H1 (cell line): ENCODE measurements around the gene TBX15. TPM values are rescaled to one million over a fixed set of nuclear protein-coding genes. Genes with fewer than 3 reads are reported as not detected.

Experiments
- CTCF ChIA-PET: fragments of 300-600 bp; sonication (Branson Sonifier 250); formaldehyde crosslinking; loops from one replicate; lab custom pipeline; 2021; ENCODE audit not compliant: partially characterized antibody; lab: Charles Lee
- POLR2A ChIA-PET: fragments of 300-600 bp; sonication (Branson Sonifier 250); formaldehyde crosslinking; loops from one replicate; lab custom pipeline; 2021; ENCODE audit warnings: inconsistent platforms; ENCODE audit not compliant: partially characterized antibody; lab: Charles Lee
- DNase-seq, 2 experiments: peaks; one replicate each; pipeline versions ENCODE4 v3.0.0 to v3.0.0-alpha.2; 2010 to 2022; ENCODE audit warnings: low spot score in 2 of 2, low read depth in 1 of 2, mixed read lengths in 1 of 2
- FAIRE-seq: peaks from 2 replicates; lab custom pipeline; 2011; peaks lifted over from hg19 to GRCh38; lab: Jason Lieb, UNC
- H2AFZ ChIP-seq: 2 replicates; pipeline ENCODE4 v1.8.1; 2012; ENCODE audit warnings: low read length, inconsistent platforms
- H2AK5ac ChIP-seq: 2 replicates; pipeline ENCODE4 v1.6.1; 2013; ENCODE audit warnings: low read depth, low read length
- H2BK120ac ChIP-seq: replicated peaks from 2 replicates; pipeline ENCODE3; 2013; ENCODE audit warnings: low read depth, low read length, inconsistent platforms
- H2BK12ac ChIP-seq: 2 replicates; pipeline ENCODE4 v1.6.1; 2013; ENCODE audit warnings: low read depth, low read length
- H2BK15ac ChIP-seq: 2 replicates; pipeline ENCODE4 v1.6.1; 2013; ENCODE audit warnings: low read length
- H2BK20ac ChIP-seq: 2 replicates; pipeline ENCODE4 v1.6.1; 2013; ENCODE audit warnings: low read length
- H2BK5ac ChIP-seq: 2 replicates; pipeline ENCODE4 v1.6.1; 2013; ENCODE audit warnings: low read depth, low read length
- H3K14ac ChIP-seq: 2 replicates; pipeline ENCODE4 v1.6.1; 2013; ENCODE audit warnings: inconsistent platforms; ENCODE audit not compliant: insufficient read length
- H3K18ac ChIP-seq: 2 replicates; pipeline ENCODE4 v1.6.1; 2013; ENCODE audit warnings: low read length; ENCODE audit errors: extremely low read depth
- H3K23ac ChIP-seq: 2 replicates; pipeline ENCODE4 v1.6.1; 2013; ENCODE audit warnings: inconsistent platforms; ENCODE audit not compliant: insufficient read length
- H3K23me2 ChIP-seq: 2 replicates; pipeline ENCODE4 v1.6.1; 2013; ENCODE audit warnings: low read depth, low read length
- H3K27ac ChIP-seq: 2 replicates; pipeline ENCODE4 v1.6.1; 2011; ENCODE audit warnings: low read depth, low read length, inconsistent platforms
- H3K27me3 ChIP-seq, 4 experiments: replicated peaks in 1 of 4; 1 replicate in 1 of 4; 2 replicates in 3 of 4; pipeline versions ENCODE4 v1.6.1 to v1.8.1; 2011 to 2013; ENCODE audit warnings: low read length in 3 of 4, mild to moderate bottlenecking in 3 of 4, inconsistent platforms in 2 of 4, mixed read lengths in 2 of 4, moderate library complexity in 1 of 4; ENCODE audit not compliant: control insufficient read depth in 3 of 4, insufficient read depth in 3 of 4; ENCODE audit errors: extremely low read depth in 1 of 4
- H3K36me3 ChIP-seq, 4 experiments: 2 replicates each; pipeline versions ENCODE4 v1.6.1 to v1.8.1; 2011 to 2013; ENCODE audit warnings: mild to moderate bottlenecking in 4 of 4, low read length in 3 of 4, moderate library complexity in 2 of 4, control low read depth in 1 of 4, inconsistent platforms in 1 of 4; ENCODE audit not compliant: insufficient read depth in 4 of 4, control insufficient read depth in 2 of 4
- H3K4ac ChIP-seq: replicated peaks from 2 replicates; pipeline ENCODE3; 2013; ENCODE audit warnings: low read length, low read depth, mixed read lengths, inconsistent platforms; ENCODE audit not compliant: insufficient read length
- H3K4me1 ChIP-seq, 4 experiments: replicated peaks in 1 of 4; 1 replicate in 1 of 4; 2 replicates in 3 of 4; pipeline versions ENCODE4 v1.6.1 to v1.8.1; 2011 to 2013; ENCODE audit warnings: low read length in 3 of 4, inconsistent platforms in 2 of 4, mixed read lengths in 1 of 4; ENCODE audit not compliant: insufficient read depth in 4 of 4, control insufficient read depth in 3 of 4
- H3K4me2 ChIP-seq, 2 experiments: 2 replicates each; pipeline versions ENCODE4 v1.6.1 to v1.8.1; 2011 to 2013; ENCODE audit warnings: low read depth in 2 of 2, low read length in 2 of 2, control low read depth in 1 of 2, inconsistent platforms in 1 of 2, mild to moderate bottlenecking in 1 of 2; ENCODE audit not compliant: insufficient read depth in 1 of 2
- H3K4me3 ChIP-seq, 4 experiments: fragments of 200-600, 300-600 bp in 1 of 4; sonication (generic), shearing (Covaris generic), sonication (Bioruptor Twin) in 1 of 4; 2 replicates each; pipeline versions ENCODE4 v1.5.1 to v1.8.1; 2011 to 2016; ENCODE audit warnings: low read length in 4 of 4, low read depth in 3 of 4, control low read depth in 2 of 4, inconsistent platforms in 2 of 4, mild to moderate bottlenecking in 2 of 4, mixed read lengths in 1 of 4, moderate library complexity in 1 of 4; ENCODE audit not compliant: insufficient read depth in 2 of 4; ENCODE audit errors: extremely low read depth in 1 of 4
- H3K56ac ChIP-seq: replicated peaks from 2 replicates; pipeline ENCODE3; 2013; ENCODE audit warnings: low read depth, mild to moderate bottlenecking, mixed read lengths, low read length, inconsistent platforms; ENCODE audit not compliant: insufficient read length
- H3K79me1 ChIP-seq: 2 replicates; pipeline ENCODE4 v1.6.1; 2013; ENCODE audit warnings: low read depth, low read length, control low read depth
- H3K79me2 ChIP-seq, 2 experiments: 2 replicates each; pipeline versions ENCODE4 v1.6.1 to v1.8.1; 2012 to 2013; ENCODE audit warnings: low read length in 2 of 2, mild to moderate bottlenecking in 2 of 2, inconsistent platforms in 1 of 2; ENCODE audit not compliant: insufficient read depth in 2 of 2, control insufficient read depth in 1 of 2
- H3K9ac ChIP-seq, 4 experiments: replicated peaks in 1 of 4; 1 replicate in 1 of 4; 2 replicates in 3 of 4; pipeline versions ENCODE4 v1.6.1 to v1.8.1; 2011 to 2013; ENCODE audit warnings: low read depth in 3 of 4, low read length in 3 of 4, control low read depth in 2 of 4, mild to moderate bottlenecking in 2 of 4, moderate library complexity in 2 of 4, inconsistent platforms in 1 of 4; ENCODE audit errors: extremely low read depth in 1 of 4
- H3K9me3 ChIP-seq, 2 experiments: 2 replicates each; pipeline versions ENCODE4 v1.6.1 to v1.8.1; 2012 to 2013; ENCODE audit warnings: mild to moderate bottlenecking in 2 of 2, moderate library complexity in 2 of 2, control low read depth in 1 of 2, inconsistent platforms in 1 of 2, low read depth in 1 of 2, low read length in 1 of 2, mixed read lengths in 1 of 2; ENCODE audit not compliant: insufficient read depth in 2 of 2
- H4K20me1 ChIP-seq, 2 experiments: replicated peaks in 1 of 2; 2 replicates each; pipeline versions ENCODE3 to v1.8.1; 2011 to 2013; ENCODE audit warnings: inconsistent platforms in 2 of 2, low read length in 2 of 2, mild to moderate bottlenecking in 1 of 2; ENCODE audit not compliant: insufficient read depth in 2 of 2, control insufficient read depth in 1 of 2
- H4K5ac ChIP-seq: 2 replicates; pipeline ENCODE4 v1.6.1; 2013; ENCODE audit warnings: low read length, low read depth, mixed read lengths, inconsistent platforms; ENCODE audit not compliant: insufficient read length
- H4K8ac ChIP-seq: 2 replicates; pipeline ENCODE4 v1.8.0; 2013; ENCODE audit warnings: mild to moderate bottlenecking, moderate library complexity, low read length, inconsistent platforms; ENCODE audit not compliant: insufficient read depth; ENCODE audit errors: extremely low read depth
- H4K91ac ChIP-seq: replicated peaks from 2 replicates; pipeline ENCODE3; 2013; ENCODE audit warnings: low read length, mixed read lengths, inconsistent platforms; ENCODE audit not compliant: insufficient read length
- BCL11A ChIP-seq, 2 experiments: IDR thresholded peaks; one replicate each; pipeline ENCODE4 v1.6.1; 2011; ENCODE audit warnings: low read depth in 2 of 2, low read length in 2 of 2, mild to moderate bottlenecking in 2 of 2
- CHD1 ChIP-seq: IDR thresholded peaks from 2 replicates; pipeline ENCODE4 v1.6.1; 2012; ENCODE audit warnings: low read depth, low read length, improper control_type of control experiment
- CHD2 ChIP-seq: IDR thresholded peaks from 2 replicates; pipeline ENCODE4 v1.6.1; 2012; ENCODE audit warnings: low read length, improper control_type of control experiment
- FOSL1 ChIP-seq: IDR thresholded peaks from 2 replicates; pipeline ENCODE4 v1.6.1; 2011; ENCODE audit warnings: mild to moderate bottlenecking, low read depth, low read length, moderate library complexity; ENCODE audit not compliant: insufficient read depth
- MAFK ChIP-seq: IDR thresholded peaks from 2 replicates; pipeline ENCODE4 v1.6.1; 2012; ENCODE audit warnings: low read depth, mild to moderate bottlenecking, improper control_type of control experiment, low read length
- NANOG ChIP-seq: IDR thresholded peaks from 2 replicates; pipeline ENCODE4 v1.6.1; 2011; ENCODE audit warnings: low read length, low read depth, mild to moderate bottlenecking, inconsistent platforms; ENCODE audit not compliant: insufficient read depth, poor library complexity, severe bottlenecking
- NRF1 ChIP-seq: IDR thresholded peaks from 2 replicates; pipeline ENCODE4 v1.6.1; 2011; ENCODE audit warnings: mild to moderate bottlenecking, low read depth, low read length, improper control_type of control experiment
- RBBP5 ChIP-seq: IDR thresholded peaks from 2 replicates; pipeline ENCODE4 v1.7.1; 2012; ENCODE audit warnings: low read depth, mild to moderate bottlenecking, inconsistent platforms, low read length, moderate library complexity, borderline replicate concordance
- RFX5 ChIP-seq: IDR thresholded peaks from 2 replicates; pipeline ENCODE4 v1.6.1; 2011; ENCODE audit warnings: low read depth, low read length, improper control_type of control experiment, borderline replicate concordance
- RNF2 ChIP-seq: fragments of 200-900, 300-1000 bp; sonication (generic); IDR thresholded peaks from 2 replicates; pipeline ENCODE4 v1.7.1; 2016; ENCODE audit warnings: borderline replicate concordance, low read depth, mild to moderate bottlenecking, antibody characterized with exemption, low read length; ENCODE audit not compliant: poor library complexity, severe bottlenecking; ENCODE audit errors: missing control alignments
- SAP30 ChIP-seq: fragments of 300-600 bp; sonication (generic); IDR thresholded peaks from 2 replicates; pipeline ENCODE4 v1.7.1; 2012; ENCODE audit warnings: low read length, moderate library complexity, mild to moderate bottlenecking, inconsistent platforms; ENCODE audit not compliant: insufficient read depth, insufficient replicate concordance
- SP4 ChIP-seq: IDR thresholded peaks from 2 replicates; pipeline ENCODE4 v1.6.1; 2012; ENCODE audit warnings: low read length, inconsistent platforms
- WGBS, 2 experiments: shearing (Covaris generic) in 1 of 2; methylation state at CpG; one replicate each; pipeline versions ENCODE4 v1.1.6 to v1.1.7; 2013 to 2015; ENCODE audit warnings: low lambda C conversion rate in 2 of 2, mixed read lengths in 2 of 2, inconsistent platforms in 1 of 2, low coverage in 1 of 2, missing lambda C conversion rate in 1 of 2; ENCODE audit not compliant: insufficient replicate concordance in 2 of 2, insufficient coverage in 1 of 2, insufficient read length in 1 of 2; ENCODE audit errors: extremely low coverage in 1 of 2, missing lambda C conversion rate in 1 of 2; 5-methylcytosine and 5-hydroxymethylcytosine counted together
- polyA plus RNA-seq, 7 experiments: library from polyadenylated mRNA; depleted of rRNA in 3 of 7; stranded (reverse) in 5 of 7; unstranded in 2 of 7; fragments of >200 nt in 5 of 7; fragments of 200-250 nt in 2 of 7; gene quantifications; 1 replicate in 5 of 7; 2 replicates in 1 of 7; 4 replicates in 1 of 7; pipeline versions ENCODE4 v1.2.1 to v1.2.3, GENCODE V29; 2011 to 2013; ENCODE audit warnings: missing spikeins in 2 of 7, mixed read lengths in 2 of 7
- total RNA-seq: library from RNA; stranded (reverse); fragmentation: NEBNext Ultra II Directional; extraction: Animal tissue kit (Norgen Biotek cat#: 25700); gene quantifications from 2 replicates; pipeline ENCODE4 v1.2.1, GENCODE V29; 2021

TBX15 gene
- total and polyA plus RNA-seq, 2 of the 8 experiments (the other 6 are each of a cell fraction or from before 2014, with no cell fraction given): 0.14 to 0.24 TPM

DNA sequence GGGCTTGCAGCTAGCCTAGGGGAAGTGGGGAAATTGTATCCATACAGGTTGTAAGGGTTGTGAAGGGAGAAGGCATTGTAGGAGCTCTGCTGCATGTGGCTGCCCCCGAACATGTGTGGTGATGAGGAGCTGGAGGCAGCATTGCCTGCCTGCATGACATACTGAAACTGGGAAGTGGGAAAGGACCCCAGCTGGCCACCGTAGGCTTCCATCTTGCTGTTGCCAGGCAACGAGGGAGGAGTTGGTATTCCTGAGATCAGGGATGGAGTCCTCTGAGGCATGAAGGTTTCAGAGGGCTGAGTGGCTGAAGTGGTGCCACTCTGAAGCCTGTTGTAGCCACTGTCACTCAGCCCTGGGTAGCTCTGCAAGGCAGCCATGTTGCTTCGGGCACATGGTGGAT, 103.2 kb downstream of the TBX15 start (continued):
- no peak for TF ChIP-seq CHD2

DNA sequence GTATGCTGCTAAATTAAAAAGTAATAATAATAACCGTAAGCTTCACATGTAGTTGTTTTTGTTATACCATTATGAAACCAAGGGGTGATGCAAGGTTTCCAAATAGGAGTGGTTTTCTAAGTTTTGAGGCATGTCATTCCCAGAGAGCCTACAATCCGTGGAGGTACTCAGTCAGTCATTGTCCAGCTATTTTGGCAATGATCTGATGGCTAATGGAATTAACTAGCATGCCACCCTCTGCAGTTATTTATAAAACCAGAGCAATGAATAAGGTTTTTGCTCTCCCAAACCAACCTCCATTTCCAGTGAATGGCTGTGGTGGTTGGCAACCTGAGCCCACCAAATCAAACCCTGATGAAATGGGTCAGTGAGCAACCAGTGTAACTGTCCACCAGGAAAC, 106.4 kb downstream of the TBX15 start:
- no peak overlapping the region for H2BK120ac ChIP-seq
- no peak overlapping the region for H2BK15ac ChIP-seq
- no peak for FAIRE-seq
- H3K4me1 ChIP-seq: no peaks in the 10 kb centered on the region
- no peak overlapping the region for H3K4ac ChIP-seq
- no peak overlapping the region for H2BK5ac ChIP-seq
- no peaks in the 10 kb centered on the region for H3K36me3 ChIP-seq
- no peaks in the 10 kb centered on the region for H3K79me1 ChIP-seq
- no peaks in the 10 kb centered on the region for H4K20me1 ChIP-seq
- no peaks in the 10 kb centered on the region for H3K23me2 ChIP-seq
- no peaks in the 10 kb centered on the region for H3K27me3 ChIP-seq
- no peak overlapping the region for H4K91ac ChIP-seq
- CTCF ChIA-PET: interaction anchor here (1.4 kb wide), 1 partner anchor 8 kb away, joined by 3 read pairs; no protein-coding TSS in a partner anchor
- no peak overlapping the region for H2BK20ac ChIP-seq
- H2AK5ac ChIP-seq: no peak overlapping the region
- H3K14ac ChIP-seq: no peak overlapping the region
- no peak overlapping the region for H3K23ac ChIP-seq
- DNase-seq: no peak
- H3K18ac ChIP-seq: no peak overlapping the region
- 88% methylated on average over 2 of the region's 2 CpGs; no CpG with 5 or more reads in 1 of the 2 experiments for WGBS, 2 experiments
- no peak overlapping the region for H3K4me3 ChIP-seq
- H2AFZ ChIP-seq: no peak overlapping the region
- H4K5ac ChIP-seq: no peak overlapping the region
- H3K4me2 ChIP-seq: no peak overlapping the region
- no peak overlapping the region for H3K27ac ChIP-seq
- POLR2A ChIA-PET: no interaction called here
- H3K9ac ChIP-seq: no peak overlapping the region
- H3K9me3 ChIP-seq: no peaks in the 10 kb centered on the region
- no peaks in the 10 kb centered on the region for H3K79me2 ChIP-seq
- no peak overlapping the region for H4K8ac ChIP-seq
- H2BK12ac ChIP-seq: no peak overlapping the region
- no peak overlapping the region for H3K56ac ChIP-seq
- TF ChIP-seq SP4 (no peak), SAP30 (no peak), CHD2 (no peak), NANOG (no peak), BCL11A (IDR thresholded peaks at IDR 0.05; ENCODE audit: low read depth in 2 of 2, low read length in 2 of 2) (no peak), RBBP5 (no peak), FOSL1 (no peak), NRF1 (no peak), MAFK (no peak), RFX5 (no peak), RNF2 (no peak), CHD1 (no peak)
